Thymus (tissue), 11 donors: ENCODE data around the gene DESI2. TPM values are rescaled to one million over a fixed set of nuclear protein-coding genes. Genes with fewer than 3 reads are reported as not detected.
"Not testable (repeated sequence)": the region's sequence is repeated elsewhere in the genome, so short reads cannot be mapped to it uniquely, and the experiment has no call there.

Experiments
- DNase-seq, 9 donors: peaks; one replicate each; pipeline ENCODE4 v3.0.0-alpha.2; 2013; ENCODE audit warnings: low spot score in 9 of 9, low read depth in 6 of 9, missing footprints in 1 of 9
- H3K27ac ChIP-seq, 2 donors: one replicate each; pipeline ENCODE4 v1.5.1; 2013; ENCODE audit warnings: control low read depth in 1 of 2, low read depth in 1 of 2, low read length in 1 of 2, mild to moderate bottlenecking in 1 of 2, moderate library complexity in 1 of 2
- H3K27me3 ChIP-seq, 2 donors: one replicate each; pipeline ENCODE4 v1.5.1; 2013; ENCODE audit warnings: low read length in 1 of 2; ENCODE audit not compliant: control insufficient read depth in 2 of 2, insufficient read depth in 1 of 2
- H3K36me3 ChIP-seq, 2 donors: one replicate each; pipeline ENCODE4 v1.5.1; 2013; ENCODE audit warnings: low read length in 1 of 2, mild to moderate bottlenecking in 1 of 2, moderate library complexity in 1 of 2; ENCODE audit not compliant: control insufficient read depth in 2 of 2, insufficient read depth in 2 of 2
- H3K4me1 ChIP-seq, 2 donors: one replicate each; pipeline ENCODE4 v1.5.1; 2013; ENCODE audit warnings: low read length in 2 of 2; ENCODE audit not compliant: control insufficient read depth in 2 of 2, insufficient read depth in 2 of 2
- H3K4me3 ChIP-seq, 2 donors: one replicate each; pipeline ENCODE4 v1.5.1; 2013; ENCODE audit warnings: low read length in 2 of 2, control low read depth in 1 of 2, mild to moderate bottlenecking in 1 of 2
- H3K9me3 ChIP-seq, 2 donors: one replicate each; pipeline ENCODE4 v1.5.1; 2013; ENCODE audit warnings: low read length in 1 of 2, mild to moderate bottlenecking in 1 of 2; ENCODE audit not compliant: control insufficient read depth in 2 of 2, insufficient read depth in 1 of 2
- WGBS: extraction: QIAGEN DNeasy Blood & Tissue Kit; methylation state at CpG from one replicate; pipeline ENCODE4 v1.1.7; 2013; 5-methylcytosine and 5-hydroxymethylcytosine counted together
- polyA plus RNA-seq: library from polyadenylated mRNA; stranded (reverse); fragments of 200-250 nt; gene quantifications from one replicate; pipeline ENCODE4 v1.2.3, GENCODE V29; 2013
- total RNA-seq: library from RNA; stranded (reverse); fragments of 120-200 nt; gene quantifications from one replicate; pipeline ENCODE4 v1.2.4, GENCODE V29; 2013
- donor health status: healthy.

DESI2 gene
- total and polyA plus RNA-seq, 2 donors, result 14.7 to 26.2 TPM

DNA sequence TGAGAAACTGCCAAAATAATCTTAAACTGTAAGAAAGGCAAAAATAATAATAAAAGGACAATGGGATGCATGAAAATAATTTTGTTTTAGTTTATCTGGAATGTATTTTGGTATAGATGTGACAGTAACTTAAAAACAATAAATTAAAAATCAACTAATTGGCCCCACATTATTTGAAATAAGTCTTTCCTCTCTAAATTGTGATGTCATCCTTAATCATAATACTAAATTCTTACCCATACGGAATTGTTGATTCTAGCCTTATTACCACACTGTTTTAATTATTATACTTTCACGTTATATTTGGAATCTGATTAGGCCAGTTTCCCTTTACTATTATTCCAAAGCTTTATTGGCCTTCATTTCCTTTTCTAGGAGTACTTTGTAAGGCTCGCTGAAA is 7.7 kb downstream of the DESI2 start:
- H3K27ac ChIP-seq, result no peak overlapping the region
- DNase-seq, result no peak
- peaks cover 14 to 29% of the 10 kb centered on the region in 2 donors for H3K36me3 ChIP-seq
- H3K27me3 ChIP-seq, result no peaks in the 10 kb centered on the region
- WGBS, result 98% methylated on average over 3 of the region's 3 CpGs
- H3K4me3 ChIP-seq, result no peak overlapping the region
- peaks cover under 1 to 11% of the 10 kb centered on the region in 2 donors for H3K4me1 ChIP-seq
- no peaks in the 10 kb centered on the region for H3K9me3 ChIP-seq

DNA sequence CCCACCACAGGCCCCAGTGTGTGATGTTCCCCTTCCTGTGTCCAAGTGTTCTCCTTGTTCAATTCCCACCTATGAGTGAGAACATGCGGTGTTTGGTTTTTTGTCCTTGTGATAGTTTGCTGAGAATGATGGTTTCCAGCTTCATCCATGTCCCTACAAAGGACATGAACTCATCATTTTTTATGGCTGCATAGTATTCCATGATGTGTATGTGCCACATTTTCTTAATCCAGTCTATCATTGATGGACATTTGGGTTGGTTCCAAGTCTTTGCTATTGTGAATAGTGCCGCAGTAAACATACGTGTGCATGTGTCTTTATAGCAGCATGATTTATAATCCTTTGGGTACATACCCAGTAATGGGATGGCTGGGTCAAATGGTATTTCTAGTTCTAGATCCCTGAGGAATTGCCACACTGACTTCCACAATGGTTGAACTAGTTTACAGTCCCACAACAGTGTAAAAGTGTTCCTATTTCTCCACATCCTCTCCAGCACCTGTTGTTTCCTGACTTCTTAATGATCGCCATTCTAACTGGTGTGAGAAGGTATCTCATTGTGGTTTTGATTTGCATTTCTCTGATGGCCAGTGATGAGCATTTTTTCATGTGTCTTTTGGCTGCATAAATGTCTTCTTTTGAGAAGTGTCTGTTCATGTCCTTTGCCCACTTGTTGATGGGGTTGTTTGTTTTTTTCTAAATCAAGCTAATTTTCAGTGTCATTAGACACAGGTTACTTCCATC is 8.8 kb downstream of the DESI2 start:
- H3K27ac ChIP-seq, result not testable (repeated sequence)
- H3K4me1 ChIP-seq, result peaks cover 0 to 12% of the 10 kb centered on the region in 2 donors
- WGBS, result 97% methylated on average over 3 of the region's 4 CpGs

GRCh38 chr1:244662599-244662998 is 9.7 kb downstream of the DESI2 start:
- Histone ChIP-seq H3K4me1 (peaks cover 0 to 12% of the 10 kb centered on the region in 2 donors), H3K27me3 (no peaks in the 10 kb centered on the region), H3K36me3 (peaks cover 5 to 20% of the 10 kb centered on the region in 2 donors), H3K4me3 (no peak overlapping the region), H3K9me3 (no peaks in the 10 kb centered on the region), H3K27ac (no peak overlapping the region)
- WGBS, result 95% methylated on average over 2 of the region's 2 CpGs
- no peak for DNase-seq

More for the DNA sequence above, 8.8 kb downstream of the DESI2 start:
- H3K9me3 ChIP-seq, H3K27me3 ChIP-seq, H3K4me3 ChIP-seq, DNase-seq: not testable (repeated sequence)
- H3K36me3 ChIP-seq, result peaks cover 14 to 26% of the 10 kb centered on the region in 2 donors

- H3K4me1 ChIP-seq, result peaks cover 0 to 8% of the 10 kb centered on the region in 2 donors
Measured at GRCh38 chr1:244664353-244664752, 11.4 kb downstream of the DESI2 start.

DNA sequence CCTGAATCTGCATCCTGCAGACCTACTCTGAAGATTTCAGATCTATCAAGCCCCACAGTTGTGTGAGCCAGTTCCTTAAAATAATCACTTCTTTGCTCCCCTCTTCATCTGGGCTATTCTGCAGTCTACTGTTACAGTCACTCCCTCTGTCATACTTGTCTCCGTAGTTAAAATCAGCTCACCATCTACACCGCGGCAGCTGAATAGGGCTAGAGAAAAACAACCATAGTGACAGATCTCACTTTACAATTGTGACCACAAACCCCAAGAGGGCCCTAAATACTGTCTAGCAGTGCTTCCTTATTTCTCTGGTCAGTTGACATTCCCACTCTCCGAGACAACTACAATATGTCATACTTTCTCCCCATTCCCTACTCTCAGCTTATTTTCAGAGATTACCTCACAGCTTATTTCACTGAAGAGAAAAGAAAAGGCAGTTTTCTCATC is 12.9 kb downstream of the DESI2 start:
- peak in 2 of 9 donors; percentile 8 to 33 for DNase-seq
- peaks cover 0 to 10% of the 10 kb centered on the region in 2 donors for H3K36me3 ChIP-seq
- no peak overlapping the region for H3K27ac ChIP-seq
- peaks cover 0 to 3% of the 10 kb centered on the region in 2 donors for H3K9me3 ChIP-seq
- no peaks in the 10 kb centered on the region for H3K27me3 ChIP-seq
- 29% methylated on average over 4 of the region's 4 CpGs for WGBS
- no peak overlapping the region for H3K4me3 ChIP-seq
- peaks cover 0 to 8% of the 10 kb centered on the region in 2 donors for H3K4me1 ChIP-seq

More at GRCh38 chr1:244664353-244664752, 11.4 kb downstream of the DESI2 start:
- Histone ChIP-seq H3K36me3 (peaks cover 3 to 9% of the 10 kb centered on the region in 2 donors), H3K9me3 (peaks cover 0 to 3% of the 10 kb centered on the region in 2 donors), H3K27ac (no peak overlapping the region), H3K4me3 (no peak overlapping the region), H3K27me3 (no peaks in the 10 kb centered on the region)
- WGBS, result 98% methylated on average over 3 of the region's 3 CpGs
- no peak for DNase-seq

- not testable (repeated sequence) for H3K4me1 ChIP-seq, H3K27ac ChIP-seq, H3K9me3 ChIP-seq, DNase-seq, H3K27me3 ChIP-seq, H3K36me3 ChIP-seq, H3K4me3 ChIP-seq
- 95% methylated on average over 6 of the region's 6 CpGs for WGBS
Measured at GRCh38 chr1:244666672-244667418, 13.9 kb downstream of the DESI2 start.

DNA sequence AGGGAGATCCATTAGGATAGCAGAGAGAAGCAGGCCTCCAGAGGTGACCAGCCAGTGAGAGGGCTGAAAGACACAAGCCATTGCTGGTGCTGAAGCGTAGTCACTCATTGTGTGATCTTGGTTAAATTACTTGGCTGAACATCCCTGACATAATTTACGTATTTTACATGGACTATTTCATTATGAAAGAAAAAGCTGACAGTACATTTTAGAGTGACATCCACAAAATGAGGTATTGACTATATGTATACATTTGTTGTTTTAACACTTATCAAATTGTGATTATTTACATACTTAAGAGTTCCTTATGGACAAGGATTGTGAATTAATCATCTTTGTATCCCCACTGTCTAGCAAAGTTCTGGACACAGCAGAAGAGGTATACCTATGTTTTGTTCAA is 14.9 kb downstream of the DESI2 start:
- Histone ChIP-seq H3K9me3 (peaks cover 0 to 3% of the 10 kb centered on the region in 2 donors), H3K4me1 (peaks cover 0 to 8% of the 10 kb centered on the region in 2 donors), H3K4me3 (no peak overlapping the region), H3K27ac (no peak overlapping the region), H3K36me3 (peaks cover 0 to 7% of the 10 kb centered on the region in 2 donors), H3K27me3 (no peaks in the 10 kb centered on the region)
- no peak for DNase-seq
- 98% methylated on average over 2 of the region's 2 CpGs for WGBS

DNA sequence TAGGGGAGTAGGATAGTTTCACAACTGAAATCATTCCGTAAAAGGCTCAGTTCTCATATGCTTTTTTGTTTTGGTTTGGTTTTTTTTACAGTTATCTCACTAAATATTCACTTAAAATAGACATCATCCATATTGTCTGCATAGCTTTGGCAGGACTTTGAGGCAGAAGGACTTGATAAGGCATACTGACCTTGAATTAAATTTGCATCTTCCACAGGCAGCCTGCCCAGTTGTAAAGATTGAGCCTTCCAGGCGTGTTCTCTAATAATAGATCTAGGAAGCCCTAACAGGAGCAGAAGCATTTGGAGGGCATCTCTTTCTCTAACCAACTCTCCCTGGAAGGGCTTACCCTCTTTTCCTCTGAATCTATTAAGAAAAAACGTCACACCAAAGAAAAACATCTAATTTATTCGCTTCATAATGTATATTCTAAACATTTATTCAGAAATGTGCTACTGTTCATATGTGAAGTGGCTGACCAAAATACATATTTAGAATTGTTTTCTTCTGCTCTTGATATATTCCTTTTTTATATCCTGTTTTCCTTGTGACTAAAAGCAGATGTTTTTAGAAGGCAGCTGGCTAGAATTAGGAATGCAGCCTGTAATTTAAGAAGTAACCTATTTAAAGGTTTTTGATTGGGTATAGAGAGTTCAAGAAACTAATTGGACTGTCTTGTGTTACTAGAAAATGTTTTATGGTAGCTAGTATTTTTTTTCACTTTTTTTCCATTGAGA is 20.2 kb downstream of the DESI2 start:
- peaks cover 0 to 7% of the 10 kb centered on the region in 2 donors for H3K36me3 ChIP-seq
- WGBS, result 73% methylated on average over 4 of the region's 4 CpGs
- H3K4me1 ChIP-seq, result no peaks in the 10 kb centered on the region
- no peak for DNase-seq
- H3K27me3 ChIP-seq, result no peaks in the 10 kb centered on the region
- no peak overlapping the region for H3K4me3 ChIP-seq
- H3K9me3 ChIP-seq, result peaks cover 0 to 3% of the 10 kb centered on the region in 2 donors
- H3K27ac ChIP-seq, result no peak overlapping the region
